Measurements from ENCODE around the gene RNF220. TPM values are rescaled to one million over a fixed set of nuclear protein-coding genes. Genes with fewer than 3 reads are reported as not detected.

Gene RNF220
- total and polyA plus RNA-seq, 9 donors: 58.0 to 101 (median 64.7) TPM

- no peaks in the 10 kb centered on the region for H3K4me1 ChIP-seq (ENCODE audit: insufficient read depth)
- H3K27ac ChIP-seq: no peak overlapping the region
- no peak overlapping the region for H3K4me3 ChIP-seq
- H3K9me3 ChIP-seq: no peaks in the 10 kb centered on the region
- intact Hi-C loops (cut with DNase I): loop anchor here in 1 of 4 donors (10.0 kb wide), 1 partner anchor 1904 kb away; no protein-coding TSS in a partner anchor
- H3K36me3 ChIP-seq: no peaks in the 10 kb centered on the region
- TF ChIP-seq CTCF (IDR thresholded peaks at IDR 0.05) (no peak), POLR2A (IDR thresholded peaks at IDR 0.05) (no peak), EP300 (IDR thresholded peaks at IDR 0.05) (no peak)
- no peak for DNase-seq
- no peaks in the 10 kb centered on the region for H3K27me3 ChIP-seq
- WGBS, 3 donors: 38 to 56% (median 45%) methylated on average over 2 of the region's 2 CpGs
Observed at GRCh38 chr1:44388551-44388950, 16.5 kb upstream of the RNF220 start.

GRCh38 chr1:44389437-44389836 is 15.6 kb upstream of the RNF220 start:
- intact Hi-C loops (cut with DNase I): loop anchor here in 1 of 4 donors (10.0 kb wide), 1 partner anchor 1905 kb away; no protein-coding TSS in a partner anchor
- 12 to 27% (median 26%) methylated on average over 1 of the region's 1 CpG for WGBS, 3 donors
- DNase-seq: no peak

GRCh38 chr1:44390277-44390676 is 14.8 kb upstream of the RNF220 start:
- no peaks in the 10 kb centered on the region for H3K36me3 ChIP-seq
- 37 to 43% (median 43%) methylated on average over 1 of the region's 1 CpG for WGBS, 3 donors
- no peak overlapping the region for H3K27ac ChIP-seq
- H3K4me3 ChIP-seq: no peak overlapping the region
- TF ChIP-seq POLR2A (IDR thresholded peaks at IDR 0.05): no peak
- no peak for TF ChIP-seq EP300 (IDR thresholded peaks at IDR 0.05)
- no peak for TF ChIP-seq CTCF (IDR thresholded peaks at IDR 0.05)
- H3K9me3 ChIP-seq: no peaks in the 10 kb centered on the region
- DNase-seq: no peak
- intact Hi-C loops (cut with DNase I): no loop called here
- H3K27me3 ChIP-seq: no peaks in the 10 kb centered on the region
- H3K4me1 ChIP-seq (ENCODE audit: insufficient read depth): no peaks in the 10 kb centered on the region

More at GRCh38 chr1:44389437-44389836, 15.6 kb upstream of the RNF220 start:
- no peaks in the 10 kb centered on the region for H3K4me1 ChIP-seq (ENCODE audit: insufficient read depth)
- H3K27ac ChIP-seq: no peak overlapping the region
- no peaks in the 10 kb centered on the region for H3K36me3 ChIP-seq
- no peaks in the 10 kb centered on the region for H3K27me3 ChIP-seq
- no peak for TF ChIP-seq EP300 (IDR thresholded peaks at IDR 0.05)
- no peak for TF ChIP-seq CTCF (IDR thresholded peaks at IDR 0.05)
- TF ChIP-seq POLR2A (IDR thresholded peaks at IDR 0.05): no peak
- no peaks in the 10 kb centered on the region for H3K9me3 ChIP-seq
- H3K4me3 ChIP-seq: no peak overlapping the region

- Histone ChIP-seq H3K9me3 (no peaks in the 10 kb centered on the region), H3K4me3 (no peak overlapping the region), H3K36me3 (no peaks in the 10 kb centered on the region), H3K27ac (no peak overlapping the region), H3K4me1 (ENCODE audit: insufficient read depth) (peaks cover 11% of the 10 kb centered on the region), H3K27me3 (no peaks in the 10 kb centered on the region)
- 80 to 81% (median 80%) methylated on average over 12 of the region's 12 CpGs for WGBS, 3 donors
- intact Hi-C loops (cut with DNase I): no loop called here
- no peak for DNase-seq
- TF ChIP-seq EP300 (IDR thresholded peaks at IDR 0.05) (no peak), POLR2A (IDR thresholded peaks at IDR 0.05) (no peak), CTCF (IDR thresholded peaks at IDR 0.05) (no peak)
Observed at GRCh38 chr1:44401256-44402228, 3.5 kb upstream of the RNF220 start.
